OCI-M2 (cell line): Measurements from ENCODE around the gene BET1L.
"Not testable (repeated sequence)": the region's sequence is repeated elsewhere in the genome, so short reads cannot be mapped to it uniquely, and the experiment has no call there.

Experiments
- DNase-seq: peaks from one replicate; lab custom pipeline; 2025; ENCODE audit not compliant: unreplicated experiment; lab: John Stamatoyannopoulos, UW

The BET1L gene

DNA sequence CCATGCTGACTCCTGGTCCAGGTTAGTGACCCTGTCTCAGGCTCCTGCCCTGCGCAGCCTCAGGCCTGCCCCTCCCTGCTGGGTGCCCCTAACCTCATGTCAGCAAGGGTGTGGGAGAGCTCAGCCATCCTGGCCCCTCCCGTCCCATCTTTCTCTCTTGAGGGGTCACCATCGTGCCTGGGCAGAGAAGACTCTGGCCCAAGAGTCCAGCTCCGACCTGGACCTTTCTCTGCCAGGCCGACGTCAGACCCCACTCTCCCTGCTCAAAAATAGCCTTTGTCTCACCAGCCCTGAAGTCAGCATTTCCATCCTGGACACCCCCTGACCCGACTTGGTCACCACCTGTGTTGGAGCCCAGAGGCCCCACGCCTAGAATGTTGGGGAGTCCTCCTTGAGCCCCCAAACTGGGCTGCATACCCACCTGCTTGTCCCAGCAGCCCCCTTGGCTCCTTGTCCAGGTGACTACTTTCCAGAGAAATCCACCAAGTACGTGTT, 9.4 kb downstream of the BET1L start:
- no peak for DNase-seq

DNA sequence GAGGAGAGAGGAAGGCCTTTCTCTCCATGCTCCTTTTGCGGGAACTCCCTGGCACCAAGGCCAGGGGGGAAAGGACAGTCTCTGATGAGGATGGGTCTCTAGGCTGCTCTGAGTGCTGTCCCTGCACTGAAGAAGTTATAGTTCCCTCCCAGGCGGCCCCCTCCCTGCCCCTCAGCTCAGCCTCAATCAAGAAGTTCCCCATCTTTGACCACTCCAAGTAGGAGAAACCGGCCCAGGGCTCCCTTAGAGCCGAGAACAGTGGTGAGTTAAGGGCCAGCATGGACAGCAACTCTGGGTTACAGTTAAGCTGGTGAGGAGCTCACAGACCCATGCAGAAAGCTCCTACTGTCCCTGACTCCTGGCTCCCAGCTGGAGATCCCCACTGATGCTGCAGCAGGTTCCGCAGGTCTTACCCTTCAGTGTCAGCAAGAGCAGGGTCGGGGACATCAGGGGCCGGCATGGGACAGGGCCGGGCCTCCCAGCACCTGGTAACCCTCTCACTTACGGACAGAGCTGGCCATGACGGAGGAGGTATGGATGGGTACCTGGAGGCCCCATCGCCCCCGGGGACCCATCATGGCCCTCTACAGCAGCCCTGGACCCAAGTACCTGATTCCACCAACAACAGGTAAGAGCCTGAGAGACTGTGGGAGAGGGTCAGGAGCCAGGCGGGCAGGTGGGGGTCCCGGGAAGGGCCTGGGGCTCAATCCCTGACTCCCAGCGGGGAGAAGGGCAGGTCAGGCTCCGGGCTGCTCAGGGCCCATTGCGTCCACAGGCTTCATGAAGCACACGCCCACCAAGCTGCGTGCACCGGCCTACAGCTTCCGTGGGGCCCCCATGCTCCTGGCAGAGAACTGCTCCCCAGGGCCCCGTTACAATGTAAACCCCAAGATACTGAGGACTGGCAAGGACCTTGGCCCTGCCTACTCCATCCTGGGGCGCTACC, 10.1 kb downstream of the BET1L start:
- DNase-seq = no peak

- DNase-seq = not testable (repeated sequence)
These were observed 13.7 kb downstream of the BET1L start for GRCh38 chr11:193481-193880.

- not testable (repeated sequence) for DNase-seq
These were observed 14.5 kb downstream of the BET1L start, which contains the start of gene SCGB1C1 for GRCh38 chr11:192674-193128. TSS of gene SCGB1C1 (plus strand) at chr11:193078. CDS start at chr11:193100, 22 bp downstream.

GRCh38 chr11:191490-192478, 15.4 kb downstream of the BET1L start:
- DNase-seq = not testable (repeated sequence)

DNA sequence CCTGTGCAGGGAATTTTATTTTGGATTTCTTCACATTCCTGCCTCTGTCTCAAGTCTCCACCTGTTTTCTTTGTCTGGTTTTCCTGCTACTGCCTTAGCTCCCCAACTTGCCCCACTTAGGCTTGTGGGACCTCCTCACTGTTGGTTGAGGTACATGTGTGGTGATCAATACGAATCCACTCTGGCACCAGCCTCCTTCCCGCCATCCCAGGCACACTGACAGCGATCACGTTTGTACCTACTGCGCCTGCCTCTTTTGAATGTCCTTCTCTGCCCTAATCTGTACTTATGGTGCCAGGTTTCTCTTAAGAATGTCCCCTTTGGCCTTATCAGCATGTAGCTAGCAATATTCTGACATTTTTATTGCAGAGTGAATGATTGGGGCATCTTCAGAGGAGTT, 16.7 kb downstream of the BET1L start:
- not testable (repeated sequence) for DNase-seq

- DNase-seq = not testable (repeated sequence)
These were observed 17.3 kb downstream of the BET1L start for GRCh38 chr11:189843-190311.

GRCh38 chr11:189200-189783, 17.9 kb downstream of the BET1L start:
- not testable (repeated sequence) for DNase-seq

- DNase-seq = not testable (repeated sequence)
These were observed 27.0 kb downstream of the BET1L start for GRCh38 chr11:180242-180641.
